PC-9 (cell line): Measurements from ENCODE around the gene NEO1.

Source experiments
- EZH2 ChIP-seq: fragments of 200-600 bp; sonication (generic); IDR thresholded peaks from 2 replicates; pipeline ENCODE4 v1.8.0; 2017; ENCODE audit warnings: antibody characterized with exemption, low read depth
- TF ChIP-seq, protein P1 (sequence below): fragments of 200-600 bp; sonication (generic); conservative IDR thresholded peaks from 2 replicates; pipeline ENCODE4 v1.6.1; 2017; ENCODE audit warnings: mixed run types, antibody characterized with exemption, mild to moderate bottlenecking, moderate library complexity

GRCh38 chr15:73035221-73035620 is 17.0 kb upstream of the NEO1 start:
- TF ChIP-seq, protein P1, sequence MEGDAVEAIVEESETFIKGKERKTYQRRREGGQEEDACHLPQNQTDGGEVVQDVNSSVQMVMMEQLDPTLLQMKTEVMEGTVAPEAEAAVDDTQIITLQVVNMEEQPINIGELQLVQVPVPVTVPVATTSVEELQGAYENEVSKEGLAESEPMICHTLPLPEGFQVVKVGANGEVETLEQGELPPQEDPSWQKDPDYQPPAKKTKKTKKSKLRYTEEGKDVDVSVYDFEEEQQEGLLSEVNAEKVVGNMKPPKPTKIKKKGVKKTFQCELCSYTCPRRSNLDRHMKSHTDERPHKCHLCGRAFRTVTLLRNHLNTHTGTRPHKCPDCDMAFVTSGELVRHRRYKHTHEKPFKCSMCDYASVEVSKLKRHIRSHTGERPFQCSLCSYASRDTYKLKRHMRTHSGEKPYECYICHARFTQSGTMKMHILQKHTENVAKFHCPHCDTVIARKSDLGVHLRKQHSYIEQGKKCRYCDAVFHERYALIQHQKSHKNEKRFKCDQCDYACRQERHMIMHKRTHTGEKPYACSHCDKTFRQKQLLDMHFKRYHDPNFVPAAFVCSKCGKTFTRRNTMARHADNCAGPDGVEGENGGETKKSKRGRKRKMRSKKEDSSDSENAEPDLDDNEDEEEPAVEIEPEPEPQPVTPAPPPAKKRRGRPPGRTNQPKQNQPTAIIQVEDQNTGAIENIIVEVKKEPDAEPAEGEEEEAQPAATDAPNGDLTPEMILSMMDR, result no peak
- TF ChIP-seq EZH2, result no peak
